Smooth muscle cell (in vitro differentiated cells): ENCODE measurements around the gene AUTS2. TPM values are rescaled to one million over a fixed set of nuclear protein-coding genes. Genes with fewer than 3 reads are reported as not detected.

ENCODE experiments used
- DNase-seq: peaks from one replicate; lab custom pipeline; 2025; ENCODE audit not compliant: unreplicated experiment; lab: John Stamatoyannopoulos, UW
- H2AFZ ChIP-seq: fragments of 200-600 bp; sonication (generic); 2 replicates; pipeline ENCODE4 v1.6.0; 2016; ENCODE audit warnings: antibody characterized with exemption, low read depth, mild to moderate bottlenecking
- H3F3A ChIP-seq: fragments of 200-600 bp; sonication (generic); 2 replicates; pipeline ENCODE4 v1.6.0; 2017; ENCODE audit warnings: antibody characterized with exemption, low read depth
- H3K27ac ChIP-seq: fragments of 200-600 bp; sonication (generic); 2 replicates; pipeline ENCODE4 v1.5.1; 2016; ENCODE audit warnings: low read depth, mild to moderate bottlenecking
- H3K27me3 ChIP-seq: fragments of 200-600 bp; sonication (generic); 2 replicates; pipeline ENCODE4 v1.6.1; 2016; ENCODE audit warnings: low read depth, mild to moderate bottlenecking
- H3K36me3 ChIP-seq: fragments of 200-600 bp; sonication (generic); 2 replicates; pipeline ENCODE4 v1.5.1; 2016; ENCODE audit warnings: low read depth
- H3K4me1 ChIP-seq: fragments of 200-600 bp; sonication (generic); 2 replicates; pipeline ENCODE4 v1.5.1; 2016; ENCODE audit warnings: low read depth
- H3K4me2 ChIP-seq: fragments of 200-600 bp; sonication (generic); 2 replicates; pipeline ENCODE4 v1.6.0; 2016; ENCODE audit warnings: mild to moderate bottlenecking
- H3K4me3 ChIP-seq: fragments of 200-600 bp; sonication (generic); 2 replicates; pipeline ENCODE4 v1.5.1; 2016; ENCODE audit warnings: mild to moderate bottlenecking
- H3K79me2 ChIP-seq: fragments of 200-600 bp; sonication (generic); 2 replicates; pipeline ENCODE4 v1.6.0; 2016; ENCODE audit warnings: low read depth, mild to moderate bottlenecking
- H3K9ac ChIP-seq: fragments of 200-600 bp; sonication (generic); 2 replicates; pipeline ENCODE4 v1.6.0; 2016; ENCODE audit warnings: low read depth
- H3K9me3 ChIP-seq: fragments of 200-600 bp; sonication (generic); replicated peaks from 2 replicates; pipeline ENCODE4 v1.5.1; 2016; ENCODE audit warnings: low read depth
- H4K20me1 ChIP-seq: fragments of 200-600 bp; sonication (generic); 2 replicates; pipeline ENCODE4 v1.6.0; 2016; ENCODE audit warnings: low read depth
- CTCF ChIP-seq: fragments of 200-600 bp; sonication (generic); IDR thresholded peaks from 2 replicates; pipeline ENCODE4 v1.5.1; 2017; ENCODE audit warnings: borderline replicate concordance, mild to moderate bottlenecking, antibody characterized with exemption; ENCODE audit not compliant: insufficient read depth, poor library complexity, severe bottlenecking
- WGBS: methylation state at CpG from one replicate; pipeline ENCODE4 v1.1.7; 2016; ENCODE audit warnings: low lambda C conversion rate; 5-methylcytosine and 5-hydroxymethylcytosine counted together
- polyA plus RNA-seq: library from polyadenylated mRNA; unstranded; fragments of >200 nt; fragmentation: Nextera tagmentation; extraction: Ambion mirVana; gene quantifications from 2 replicates; pipeline ENCODE4 v1.2.1, GENCODE V29; 2016
- total RNA-seq: library from RNA; depleted of rRNA; stranded (reverse); fragments of >200 nt; gene quantifications from 2 replicates; pipeline ENCODE4 v1.2.3, GENCODE V29; 2014

AUTS2 gene
- total and polyA plus RNA-seq, 2 experiments from 2014 or later: 6.5 to 8.6 TPM

GRCh38 chr7:69678494-69679187 lies 80.4 kb downstream of the AUTS2 start:
- DNase-seq: no peak
- 80% methylated on average over 11 of the region's 11 CpGs for WGBS
- Histone ChIP-seq H3K27me3 (no peaks in the 10 kb centered on the region), H3K9me3 (no peaks in the 10 kb centered on the region), H3K79me2 (peaks cover 7% of the 10 kb centered on the region), H4K20me1 (peaks cover 12% of the 10 kb centered on the region), H2AFZ (no peak overlapping the region), H3K9ac (no peak overlapping the region), H3K4me1 (no peaks in the 10 kb centered on the region), H3K27ac (no peak overlapping the region), H3K4me3 (no peak overlapping the region), H3F3A (no peaks in the 10 kb centered on the region), H3K4me2 (no peak overlapping the region), H3K36me3 (no peaks in the 10 kb centered on the region)
- no peak for TF ChIP-seq CTCF

GRCh38 chr7:69681181-69681580 lies 82.9 kb downstream of the AUTS2 start:
- Histone ChIP-seq H3K27ac (no peak overlapping the region), H3K4me1 (no peaks in the 10 kb centered on the region), H3F3A (no peaks in the 10 kb centered on the region), H2AFZ (no peak overlapping the region), H3K4me3 (no peak overlapping the region), H4K20me1 (peaks cover 5% of the 10 kb centered on the region), H3K27me3 (no peaks in the 10 kb centered on the region), H3K79me2 (peaks cover 7% of the 10 kb centered on the region), H3K36me3 (no peaks in the 10 kb centered on the region), H3K9ac (no peak overlapping the region), H3K4me2 (no peak overlapping the region), H3K9me3 (no peaks in the 10 kb centered on the region)
- TF ChIP-seq CTCF: no peak
- WGBS: 93% methylated on average over 3 of the region's 3 CpGs
- no peak for DNase-seq

GRCh38 chr7:69682518-69682917 lies 84.2 kb downstream of the AUTS2 start:
- 79% methylated on average over 4 of the region's 4 CpGs for WGBS
- TF ChIP-seq CTCF: no peak
- no peak overlapping the region for H2AFZ ChIP-seq

GRCh38 chr7:69683002-69683401 lies 84.7 kb downstream of the AUTS2 start:
- H3K9ac ChIP-seq: no peak overlapping the region
- H3K4me1 ChIP-seq: no peaks in the 10 kb centered on the region
- H2AFZ ChIP-seq: no peak overlapping the region
- no peak overlapping the region for H3K4me2 ChIP-seq
- WGBS: 97% methylated on average over 8 of the region's 8 CpGs
- no peak overlapping the region for H3K4me3 ChIP-seq
- no peaks in the 10 kb centered on the region for H3F3A ChIP-seq
- H3K9me3 ChIP-seq: no peaks in the 10 kb centered on the region
- H3K36me3 ChIP-seq: no peaks in the 10 kb centered on the region
- no peak for DNase-seq
- no peaks in the 10 kb centered on the region for H3K27me3 ChIP-seq
- TF ChIP-seq CTCF: no peak
- H3K27ac ChIP-seq: no peak overlapping the region
- peaks cover 4% of the 10 kb centered on the region for H4K20me1 ChIP-seq
- H3K79me2 ChIP-seq: peaks cover 19% of the 10 kb centered on the region

More at GRCh38 chr7:69682518-69682917, 84.2 kb downstream of the AUTS2 start:
- H3K9me3 ChIP-seq: no peaks in the 10 kb centered on the region
- H3K27me3 ChIP-seq: no peaks in the 10 kb centered on the region
- H3F3A ChIP-seq: no peaks in the 10 kb centered on the region
- no peak overlapping the region for H3K27ac ChIP-seq
- H3K36me3 ChIP-seq: no peaks in the 10 kb centered on the region
- no peak overlapping the region for H3K9ac ChIP-seq
- H3K4me3 ChIP-seq: no peak overlapping the region
- H3K79me2 ChIP-seq: peaks cover 19% of the 10 kb centered on the region
- no peak for DNase-seq
- H3K4me1 ChIP-seq: no peaks in the 10 kb centered on the region
- H3K4me2 ChIP-seq: no peak overlapping the region
- H4K20me1 ChIP-seq: peaks cover 4% of the 10 kb centered on the region
